Right atrium auricular region (tissue), 2 donors: Measurements from ENCODE around the gene ZC3H12D. TPM values are rescaled to one million over a fixed set of nuclear protein-coding genes. Genes with fewer than 3 reads are reported as not detected.

Experiments
- DNase-seq: peaks from one replicate; pipeline ENCODE4 v3.0.0-alpha.2; 2019; ENCODE audit warnings: low spot score
- H3K27ac ChIP-seq, 2 donors: fragments of 200-600 bp; sonication (generic); 1 replicate in 1 of 2; 2 replicates in 1 of 2; pipeline ENCODE4 v1.5.1; 2016 to 2019
- H3K27me3 ChIP-seq, 2 donors: fragments of 200-600 bp; sonication (generic); one replicate each; pipeline versions ENCODE4 v1.5.1 to v1.6.0; 2017 to 2019
- H3K36me3 ChIP-seq: fragments of 200-600 bp; sonication (generic); one replicate; pipeline ENCODE4 v1.5.1; 2016
- H3K4me1 ChIP-seq, 2 donors: fragments of 200-600 bp; sonication (generic); one replicate each; pipeline versions ENCODE4 v1.5.1 to v1.6.0; 2017 to 2019
- H3K4me3 ChIP-seq, 2 donors: fragments of 200-600 bp; sonication (generic); 1 replicate in 1 of 2; 2 replicates in 1 of 2; pipeline ENCODE4 v1.5.1; 2017 to 2019; ENCODE audit warnings: mild to moderate bottlenecking in 1 of 2, moderate library complexity in 1 of 2
- H3K9me3 ChIP-seq, 2 donors: fragments of 200-600 bp; sonication (generic); one replicate each; pipeline ENCODE4 v1.5.1; 2019
- total RNA-seq, 2 donors: library from RNA; depleted of rRNA; stranded (reverse); fragments of >200 nt; gene quantifications; one replicate each; pipeline ENCODE4 v1.1.0, GENCODE V29; 2016
- TF ChIP-seq, protein P1 (sequence below), 2 donors: fragments of 200-600 bp; sonication (generic); IDR thresholded peaks; one replicate each; pipeline ENCODE4 v1.5.1; 2019; ENCODE audit warnings: antibody characterized with exemption in 2 of 2

Gene ZC3H12D
- total RNA-seq, 2 donors from 2014 or later: 0.30 to 1.3 TPM

DNA sequence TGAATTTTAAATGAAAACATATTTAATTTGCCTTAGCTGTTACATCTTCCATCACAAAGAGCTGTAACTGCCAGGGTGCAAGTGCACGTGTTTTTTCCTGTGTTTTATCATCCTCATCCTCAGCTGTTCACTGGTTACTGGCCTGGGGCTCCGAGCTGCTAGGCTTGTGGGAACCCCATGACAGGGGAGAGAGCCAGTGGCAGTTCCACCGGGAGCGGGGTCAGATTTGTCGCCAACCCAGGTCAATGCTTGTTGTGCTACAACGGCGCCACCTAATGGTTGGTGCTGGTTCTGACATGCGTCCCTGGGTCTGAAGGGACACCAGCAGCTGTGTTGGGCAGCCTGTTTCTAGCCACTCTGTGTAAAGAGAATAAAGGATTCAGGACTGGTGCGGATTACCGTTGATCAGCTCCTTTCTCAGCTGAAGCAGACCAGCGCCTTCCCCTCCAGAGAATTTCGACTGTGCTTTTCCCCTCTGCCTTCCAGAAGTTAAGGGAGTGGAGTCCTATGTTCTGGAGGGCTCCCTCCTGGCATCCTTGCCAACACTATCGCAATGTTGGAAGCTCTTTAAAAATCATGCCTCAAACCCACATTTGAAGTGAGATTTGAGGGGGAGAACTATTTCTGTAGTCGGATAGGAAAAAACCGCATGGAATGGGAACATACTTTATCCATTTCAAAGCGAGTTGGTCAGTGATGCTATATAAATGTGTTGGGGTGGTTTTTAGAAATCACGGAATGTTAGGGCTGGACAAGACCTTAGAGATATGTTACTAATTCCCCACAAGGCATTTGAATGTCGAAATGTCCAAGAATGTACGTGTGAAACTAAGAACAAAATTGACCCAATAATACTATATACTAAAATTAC, 52.7 kb downstream of the ZC3H12D start:
- DNase-seq: peak; percentile 95
- no peaks in the 10 kb centered on the region for H3K9me3 ChIP-seq
- TF ChIP-seq, protein P1, sequence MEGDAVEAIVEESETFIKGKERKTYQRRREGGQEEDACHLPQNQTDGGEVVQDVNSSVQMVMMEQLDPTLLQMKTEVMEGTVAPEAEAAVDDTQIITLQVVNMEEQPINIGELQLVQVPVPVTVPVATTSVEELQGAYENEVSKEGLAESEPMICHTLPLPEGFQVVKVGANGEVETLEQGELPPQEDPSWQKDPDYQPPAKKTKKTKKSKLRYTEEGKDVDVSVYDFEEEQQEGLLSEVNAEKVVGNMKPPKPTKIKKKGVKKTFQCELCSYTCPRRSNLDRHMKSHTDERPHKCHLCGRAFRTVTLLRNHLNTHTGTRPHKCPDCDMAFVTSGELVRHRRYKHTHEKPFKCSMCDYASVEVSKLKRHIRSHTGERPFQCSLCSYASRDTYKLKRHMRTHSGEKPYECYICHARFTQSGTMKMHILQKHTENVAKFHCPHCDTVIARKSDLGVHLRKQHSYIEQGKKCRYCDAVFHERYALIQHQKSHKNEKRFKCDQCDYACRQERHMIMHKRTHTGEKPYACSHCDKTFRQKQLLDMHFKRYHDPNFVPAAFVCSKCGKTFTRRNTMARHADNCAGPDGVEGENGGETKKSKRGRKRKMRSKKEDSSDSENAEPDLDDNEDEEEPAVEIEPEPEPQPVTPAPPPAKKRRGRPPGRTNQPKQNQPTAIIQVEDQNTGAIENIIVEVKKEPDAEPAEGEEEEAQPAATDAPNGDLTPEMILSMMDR (IDR thresholded peaks at IDR 0.05): peak; percentile 76 to 95
- no peaks in the 10 kb centered on the region for H3K36me3 ChIP-seq
- no peaks in the 10 kb centered on the region for H3K27me3 ChIP-seq
- no peaks in the 10 kb centered on the region for H3K4me1 ChIP-seq
- no peak overlapping the region for H3K27ac ChIP-seq
- H3K4me3 ChIP-seq: no peak overlapping the region

DNA sequence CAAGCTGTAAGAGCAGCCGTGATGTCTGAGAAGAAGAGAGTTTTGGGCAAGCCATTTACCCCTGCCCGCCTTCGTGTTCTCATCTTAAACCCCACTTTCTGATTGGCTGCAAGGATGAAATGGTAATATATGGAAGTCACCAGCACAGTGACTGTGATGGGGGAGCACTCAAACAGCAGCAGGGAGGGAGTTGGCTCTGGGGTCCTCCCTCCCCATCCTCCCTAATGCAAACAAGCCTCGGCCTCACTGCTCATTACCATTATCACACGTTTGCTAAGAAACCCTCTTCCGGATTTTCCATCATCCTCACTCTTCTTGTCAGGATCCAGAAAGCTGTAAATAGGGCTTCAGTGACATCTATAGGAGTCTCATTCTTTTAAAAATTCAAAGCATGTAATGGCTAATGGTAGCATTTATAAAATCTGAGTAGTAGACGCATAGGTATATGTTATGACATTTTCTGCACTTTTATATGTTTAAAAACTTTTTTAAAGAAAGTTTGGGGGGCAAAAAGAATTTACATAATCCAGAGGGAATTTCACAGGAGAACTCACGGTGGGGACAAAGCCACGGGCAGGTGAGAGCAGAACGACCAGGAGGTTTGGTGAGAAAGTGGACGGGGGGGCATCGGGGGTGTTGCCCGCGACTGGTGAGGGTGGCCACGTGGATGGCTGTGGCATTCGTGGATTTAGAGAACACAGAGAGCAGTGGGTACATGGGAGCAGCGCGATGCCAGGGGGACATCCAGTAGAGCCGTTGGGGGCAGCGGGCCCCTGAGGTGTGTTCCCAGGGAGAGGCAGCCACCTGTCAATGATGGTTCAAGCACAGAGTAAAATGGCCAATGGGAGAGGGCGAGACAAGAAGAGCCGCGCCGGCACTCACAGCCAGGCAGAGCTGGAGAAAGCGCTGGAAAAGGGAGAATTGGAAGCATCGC, 55.1 kb downstream of the ZC3H12D start:
- DNase-seq: no peak
- no peak overlapping the region for H3K4me3 ChIP-seq
- H3K36me3 ChIP-seq: no peaks in the 10 kb centered on the region
- H3K4me1 ChIP-seq: no peaks in the 10 kb centered on the region
- H3K27ac ChIP-seq: no peak overlapping the region
- H3K27me3 ChIP-seq: no peaks in the 10 kb centered on the region
- TF ChIP-seq, protein P1 (IDR thresholded peaks at IDR 0.05): no peak
- no peaks in the 10 kb centered on the region for H3K9me3 ChIP-seq

DNA sequence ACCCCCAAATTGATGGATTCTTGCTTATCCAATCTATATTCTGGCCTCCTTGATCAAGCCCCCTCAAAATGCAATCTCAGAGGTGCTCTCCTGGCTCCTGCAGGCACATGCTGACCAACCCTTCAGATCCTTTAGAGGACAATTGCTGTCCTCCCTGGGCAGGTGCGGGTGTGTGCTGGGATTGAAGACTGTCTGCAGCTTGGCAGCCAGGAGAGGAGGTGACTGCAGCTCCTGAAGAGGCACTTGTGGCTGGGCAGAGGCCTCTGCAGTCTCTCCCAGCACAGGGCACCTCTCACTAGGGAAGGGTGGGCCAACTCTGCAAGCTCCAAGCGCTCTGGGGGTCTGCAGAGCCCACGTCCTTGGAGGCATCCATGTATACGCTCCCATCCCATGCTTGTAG, 56.2 kb downstream of the ZC3H12D start:
- Histone ChIP-seq H3K4me1 (no peaks in the 10 kb centered on the region), H3K27ac (no peak overlapping the region), H3K9me3 (no peaks in the 10 kb centered on the region), H3K4me3 (no peak overlapping the region), H3K36me3 (no peaks in the 10 kb centered on the region), H3K27me3 (no peaks in the 10 kb centered on the region)
- no peak for DNase-seq
- TF ChIP-seq, protein P1 (IDR thresholded peaks at IDR 0.05): no peak

DNA sequence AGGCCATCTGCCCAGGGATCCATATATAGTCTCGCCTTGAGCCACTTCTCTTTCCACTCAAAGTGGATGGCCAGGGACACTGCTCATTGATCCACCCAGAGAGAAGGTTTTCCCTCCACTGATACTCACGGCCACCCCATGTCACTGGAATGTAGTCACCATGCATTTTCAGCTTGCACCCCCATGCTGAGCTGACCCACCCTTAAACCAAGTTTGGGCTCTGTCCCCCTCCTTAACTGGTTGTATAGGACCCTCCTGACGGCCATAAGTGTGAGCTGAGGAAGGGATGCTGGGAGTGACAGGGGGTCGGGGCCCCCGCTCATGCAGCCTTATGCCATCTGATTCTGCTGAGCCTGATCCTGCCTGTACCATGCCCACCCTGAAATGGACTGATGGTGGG, 59.1 kb downstream of the ZC3H12D start:
- Histone ChIP-seq H3K4me1 (no peaks in the 10 kb centered on the region), H3K4me3 (no peak overlapping the region), H3K9me3 (no peaks in the 10 kb centered on the region), H3K27ac (no peak overlapping the region), H3K36me3 (no peaks in the 10 kb centered on the region), H3K27me3 (no peaks in the 10 kb centered on the region)
- TF ChIP-seq, protein P1 (IDR thresholded peaks at IDR 0.05): no peak
- no peak for DNase-seq

DNA sequence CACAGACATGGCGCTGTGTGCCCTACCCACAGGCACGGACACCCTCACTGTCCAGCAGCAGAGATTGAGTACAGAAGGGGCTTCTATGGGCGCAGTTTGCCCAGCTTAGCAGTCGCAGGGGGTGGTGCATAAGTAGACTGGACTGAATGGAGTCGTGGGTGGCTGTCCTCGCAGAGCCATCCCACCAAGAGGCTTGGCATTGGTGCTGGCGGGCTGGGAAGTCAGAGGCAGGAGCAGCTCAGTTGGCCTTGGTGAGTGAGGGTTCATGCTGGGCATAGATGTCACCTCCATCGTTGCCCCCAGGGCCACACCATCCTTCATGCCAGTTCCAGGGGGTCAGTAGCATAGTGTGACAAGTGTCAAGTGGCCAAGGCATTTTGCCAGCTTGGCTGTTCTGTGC, 59.6 kb downstream of the ZC3H12D start:
- no peaks in the 10 kb centered on the region for H3K36me3 ChIP-seq
- TF ChIP-seq, protein P1 (IDR thresholded peaks at IDR 0.05): no peak
- no peaks in the 10 kb centered on the region for H3K9me3 ChIP-seq
- no peak overlapping the region for H3K4me3 ChIP-seq
- no peaks in the 10 kb centered on the region for H3K27me3 ChIP-seq
- no peak for DNase-seq
- H3K27ac ChIP-seq: no peak overlapping the region
- no peaks in the 10 kb centered on the region for H3K4me1 ChIP-seq
